ENCODE data around the gene ATP8B4.
"Not testable (repeated sequence)": the region's sequence is repeated elsewhere in the genome, so short reads cannot be mapped to it uniquely, and the experiment has no call there.

ATP8B4 gene

DNA sequence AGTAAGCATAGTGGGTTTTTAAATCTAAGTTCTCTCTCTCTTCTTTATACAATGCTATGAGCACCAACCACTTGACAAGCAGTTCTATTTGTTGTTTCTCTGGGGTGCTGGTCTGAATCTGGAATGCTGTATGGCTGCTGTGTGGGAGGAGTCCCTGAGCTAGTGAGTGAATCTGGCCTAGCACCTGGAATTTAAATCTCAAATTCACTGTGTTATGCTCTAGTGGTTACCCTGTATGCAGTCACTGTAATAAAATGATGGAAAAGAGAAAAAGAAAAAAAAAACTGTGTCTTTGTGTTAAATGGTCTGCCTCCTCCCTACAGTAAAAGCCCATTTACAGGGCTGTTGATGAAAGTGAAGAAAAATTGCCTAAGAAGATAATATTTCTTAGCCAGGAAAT lies 155.0 kb downstream of the ATP8B4 start:
- FAIRE-seq = no peak

GRCh38 chr15:49963033-49963772 lies 155.8 kb downstream of the ATP8B4 start:
- not testable (repeated sequence) for DNase-seq (ENCODE audit: insufficient read length, low spot score)

More for the DNA sequence above, 155.0 kb downstream of the ATP8B4 start:
- DNase-seq (ENCODE audit: insufficient read length, low spot score) = no peak

DNA sequence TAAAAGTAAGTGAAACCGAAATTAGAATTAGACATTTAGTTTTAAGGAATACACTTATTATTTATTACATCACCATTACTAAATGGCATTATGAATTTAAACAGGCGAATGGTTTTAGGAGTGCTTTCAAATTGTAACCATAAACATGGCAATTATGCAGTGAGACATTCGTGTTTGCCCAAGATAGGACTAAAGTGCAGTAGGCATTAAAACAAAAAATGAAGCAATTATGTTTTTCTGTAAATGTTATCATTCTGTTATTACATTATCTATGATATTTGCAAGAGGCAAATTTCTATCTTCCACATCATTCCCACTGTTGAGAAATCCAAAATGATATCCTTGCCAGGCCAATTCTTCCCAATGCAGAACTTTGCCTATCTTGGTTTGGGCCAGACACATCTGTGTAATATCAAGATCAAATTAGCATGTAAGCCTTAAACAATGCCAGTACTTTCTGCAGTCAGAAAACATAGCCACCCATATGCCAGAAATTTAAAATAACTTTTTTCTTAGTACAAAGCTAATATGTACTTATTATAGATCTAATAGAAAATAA lies 156.9 kb downstream of the ATP8B4 start:
- FAIRE-seq (no peak), DNase-seq (ENCODE audit: insufficient read length, low spot score) (no peak)

More at GRCh38 chr15:49963033-49963772, 155.8 kb downstream of the ATP8B4 start:
- FAIRE-seq = not testable (repeated sequence)

DNA sequence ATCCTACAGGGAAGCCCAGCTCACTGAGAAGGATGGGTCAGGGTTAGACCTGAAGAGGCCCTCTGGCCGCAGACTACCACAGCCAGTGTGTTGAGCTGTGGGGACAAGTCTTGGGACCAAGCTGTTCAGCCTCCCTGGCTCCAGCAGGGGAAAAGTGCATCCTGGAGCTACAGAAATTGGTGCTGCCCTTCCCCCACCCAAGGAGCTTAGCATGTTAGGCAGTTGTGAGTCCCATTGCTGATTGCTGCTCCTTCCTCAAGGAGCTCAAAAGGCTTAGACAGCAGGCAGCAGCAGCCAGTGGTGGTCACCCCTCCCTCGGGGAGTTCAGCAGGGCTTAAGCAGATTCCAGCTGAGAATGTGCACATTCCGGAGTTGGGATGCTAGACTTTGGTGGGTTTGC lies 165.6 kb downstream of the ATP8B4 start:
- FAIRE-seq = no peak

GRCh38 chr15:49946681-49947080 lies 172.4 kb downstream of the ATP8B4 start:
- no peak for FAIRE-seq
- no peak for DNase-seq (ENCODE audit: insufficient read length, low spot score)

More for the DNA sequence above, 165.6 kb downstream of the ATP8B4 start:
- no peak for DNase-seq (ENCODE audit: insufficient read length, low spot score)

- FAIRE-seq (no peak), DNase-seq (ENCODE audit: insufficient read length, low spot score) (no peak)
Measured at GRCh38 chr15:49934487-49934886, 184.5 kb downstream of the ATP8B4 start.

DNA sequence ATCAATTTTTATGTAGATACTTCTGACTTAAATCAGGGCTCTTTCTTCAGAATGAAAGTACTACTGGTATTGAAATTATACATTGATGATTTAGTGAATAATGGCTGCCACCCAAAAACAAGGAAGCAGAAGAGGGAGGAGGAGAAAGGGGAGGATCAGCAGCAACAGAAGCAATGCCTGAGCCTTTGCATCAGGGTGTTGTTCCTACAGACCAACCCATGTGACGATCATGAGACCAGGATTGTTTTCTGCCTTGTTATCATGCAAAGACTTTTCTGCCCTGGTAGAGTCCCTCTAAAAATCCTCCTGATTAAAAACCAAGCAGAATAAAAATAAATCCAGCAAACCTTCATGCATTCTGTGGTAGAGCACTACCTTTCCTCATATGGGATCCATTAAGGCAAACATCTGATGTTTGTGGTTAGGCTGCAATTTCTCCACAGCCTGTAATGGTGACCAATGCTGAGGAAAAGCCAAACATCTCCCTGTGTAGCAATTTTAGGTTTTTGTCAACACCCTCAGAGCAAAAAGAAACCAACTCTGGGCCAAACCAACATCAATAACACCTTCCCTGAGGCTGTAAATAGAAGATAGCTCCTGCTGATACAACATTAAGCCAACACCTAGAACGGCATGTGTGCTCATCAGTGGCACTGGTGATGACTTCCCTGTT lies 191.7 kb downstream of the ATP8B4 start:
- no peak for FAIRE-seq
- DNase-seq (ENCODE audit: insufficient read length, low spot score) = no peak

DNA sequence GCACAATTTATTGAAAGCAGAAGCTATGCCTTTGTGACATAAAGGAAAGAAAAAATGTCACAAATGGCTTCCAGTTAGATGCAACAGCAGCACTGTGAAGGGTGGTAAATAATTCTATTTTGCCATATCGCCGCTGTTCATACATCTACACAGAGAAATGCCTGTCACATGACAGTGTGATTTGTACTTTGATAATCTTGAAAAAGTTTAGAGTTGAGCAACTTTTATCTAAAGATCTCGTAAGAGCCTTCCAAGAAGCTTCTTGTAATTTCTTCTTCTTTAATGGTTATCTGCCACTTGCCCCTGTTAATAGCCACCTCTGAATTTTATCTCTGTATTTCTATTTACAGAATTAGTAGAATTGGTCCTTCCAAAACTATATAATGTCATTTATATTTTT lies 192.3 kb downstream of the ATP8B4 start:
- no peak for FAIRE-seq
- DNase-seq (ENCODE audit: insufficient read length, low spot score) = no peak

GRCh38 chr15:49923671-49924070 lies 195.4 kb downstream of the ATP8B4 start:
- DNase-seq (ENCODE audit: insufficient read length, low spot score) = no peak

GRCh38 chr15:49919034-49919433 lies 200.0 kb downstream of the ATP8B4 start:
- DNase-seq (ENCODE audit: insufficient read length, low spot score) = no peak
- FAIRE-seq = no peak

More at GRCh38 chr15:49923671-49924070, 195.4 kb downstream of the ATP8B4 start:
- FAIRE-seq = no peak

- no peak for FAIRE-seq
- DNase-seq (ENCODE audit: insufficient read length, low spot score) = no peak
Measured at GRCh38 chr15:49918121-49918520, 200.9 kb downstream of the ATP8B4 start.

DNA sequence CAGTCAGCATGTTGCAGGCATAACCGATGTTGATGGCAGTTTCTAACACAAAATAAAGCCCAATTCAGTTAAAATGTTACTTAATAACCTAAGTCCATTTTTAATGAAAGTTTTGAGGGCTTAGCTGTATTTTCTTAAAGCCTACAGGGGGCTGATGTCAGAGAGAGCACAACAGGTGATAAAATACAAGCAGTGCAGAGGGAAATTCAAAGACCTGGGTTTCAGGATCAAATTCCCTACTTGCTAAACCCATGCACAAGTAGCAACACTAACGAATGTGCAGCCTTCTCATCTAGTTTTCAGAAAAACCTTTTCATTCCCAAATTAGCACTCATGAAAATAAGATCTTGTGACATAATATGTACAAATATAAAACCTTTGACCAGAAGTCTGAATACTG lies 202.0 kb downstream of the ATP8B4 start:
- FAIRE-seq = no peak
- no peak for DNase-seq (ENCODE audit: insufficient read length, low spot score)

DNA sequence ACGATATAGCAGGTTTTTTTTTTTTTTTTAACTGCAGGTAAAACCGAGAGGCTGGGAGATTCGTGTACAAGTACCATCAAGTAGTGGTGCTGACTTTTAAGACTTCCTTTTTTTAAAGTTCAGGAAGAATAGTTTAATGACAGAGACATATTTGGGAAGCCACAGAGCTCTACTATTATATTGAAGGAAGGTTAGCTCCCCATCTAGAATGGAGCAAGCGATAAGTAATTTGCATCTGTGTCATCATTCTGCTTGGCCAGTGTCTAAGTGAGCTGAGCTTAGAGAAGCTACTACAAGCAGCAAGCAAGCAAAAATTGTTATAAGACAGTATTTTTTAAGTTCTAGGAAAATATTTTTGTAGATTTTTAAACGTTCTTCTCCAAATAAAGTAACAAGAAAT lies 203.2 kb downstream of the ATP8B4 start:
- FAIRE-seq (no peak), DNase-seq (ENCODE audit: insufficient read length, low spot score) (no peak)

GRCh38 chr15:49908933-49909295 lies 210.1 kb downstream of the ATP8B4 start:
- DNase-seq (ENCODE audit: insufficient read length, low spot score) (no peak), FAIRE-seq (no peak)

GRCh38 chr15:49908236-49908932 lies 210.6 kb downstream of the ATP8B4 start:
- FAIRE-seq = no peak
- DNase-seq (ENCODE audit: insufficient read length, low spot score) = no peak

- FAIRE-seq = no peak
- no peak for DNase-seq (ENCODE audit: insufficient read length, low spot score)
Measured at GRCh38 chr15:49906966-49907365, 212.1 kb downstream of the ATP8B4 start.

- FAIRE-seq (no peak), DNase-seq (ENCODE audit: insufficient read length, low spot score) (no peak)
Measured at GRCh38 chr15:49905221-49905620, 213.8 kb downstream of the ATP8B4 start.

- FAIRE-seq (no peak), DNase-seq (ENCODE audit: insufficient read length, low spot score) (no peak)
Measured at GRCh38 chr15:49904296-49904695, 214.7 kb downstream of the ATP8B4 start.

DNA sequence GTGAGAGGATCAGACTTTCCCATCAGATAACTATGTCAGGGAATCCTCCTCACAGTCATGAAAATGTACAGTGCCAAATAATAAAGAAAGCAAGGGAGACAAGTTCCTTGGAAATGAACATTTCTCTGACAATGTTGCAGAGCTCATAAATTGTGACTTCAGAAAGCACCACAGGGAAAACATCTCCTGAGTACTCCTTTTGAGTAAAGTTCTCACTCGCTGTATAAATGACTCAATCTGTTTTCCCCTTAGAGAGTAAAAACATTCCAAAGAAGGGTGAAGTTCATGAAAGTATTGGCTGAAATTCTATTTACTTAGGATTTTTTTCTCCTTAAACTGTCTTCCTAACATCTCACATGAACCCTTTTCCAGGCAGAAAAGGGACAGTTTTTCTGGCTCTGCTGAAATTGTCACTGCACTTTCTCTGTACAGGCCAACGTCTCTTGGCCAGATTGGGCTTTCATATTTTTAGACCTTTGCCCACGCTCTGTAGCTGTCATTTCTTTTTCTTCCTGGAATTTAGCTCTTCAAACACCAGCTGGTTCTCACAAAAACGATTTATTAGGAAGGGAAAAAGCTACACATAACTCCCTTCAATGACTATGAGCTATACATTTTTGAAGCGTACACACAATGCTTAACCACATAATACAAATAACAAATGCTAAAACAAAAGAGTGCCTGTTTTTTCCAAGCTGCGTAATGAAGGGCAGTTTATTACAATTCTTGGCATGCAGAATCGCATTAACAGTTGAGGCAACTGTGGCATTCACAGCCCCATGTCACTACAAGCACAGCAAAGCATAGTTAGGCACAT lies 216.1 kb downstream of the ATP8B4 start:
- no peak for DNase-seq (ENCODE audit: insufficient read length, low spot score)
- no peak for FAIRE-seq

GRCh38 chr15:49901996-49902684 lies 216.9 kb downstream of the ATP8B4 start:
- FAIRE-seq = no peak

More at GRCh38 chr15:49901996-49902684, 216.9 kb downstream of the ATP8B4 start:
- DNase-seq (ENCODE audit: insufficient read length, low spot score) = no peak
